Right forelimb (tissue), 1 donor: Measurements from ENCODE around the gene TGFA.
"Not testable (repeated sequence)": the region's sequence is repeated elsewhere in the genome, so short reads cannot be mapped to it uniquely, and the experiment has no call there.

ENCODE experiments used
- DNase-seq: peaks from one replicate; pipeline ENCODE4 v3.0.0-alpha.2; 2018

The TGFA gene

DNA sequence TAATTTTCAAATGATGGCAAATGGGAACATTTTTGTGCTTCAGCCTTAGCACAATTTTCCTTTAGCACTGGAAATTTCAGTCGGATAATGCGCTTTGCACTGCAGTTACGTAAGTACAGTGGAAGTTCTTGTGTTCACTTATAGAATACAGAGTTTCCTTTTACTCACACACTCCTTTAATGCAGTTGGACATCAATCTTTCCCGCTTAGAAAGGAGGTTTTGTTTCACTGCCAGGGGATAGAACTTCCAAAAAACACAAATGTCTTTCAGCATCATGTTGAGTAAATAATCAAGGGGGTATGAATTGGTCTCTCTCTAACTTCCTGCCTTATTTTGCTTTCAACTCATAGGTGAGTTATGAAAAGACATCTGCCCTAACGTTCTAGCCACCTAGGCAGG, 63.2 kb downstream of the TGFA start:
- no peak for DNase-seq

DNA sequence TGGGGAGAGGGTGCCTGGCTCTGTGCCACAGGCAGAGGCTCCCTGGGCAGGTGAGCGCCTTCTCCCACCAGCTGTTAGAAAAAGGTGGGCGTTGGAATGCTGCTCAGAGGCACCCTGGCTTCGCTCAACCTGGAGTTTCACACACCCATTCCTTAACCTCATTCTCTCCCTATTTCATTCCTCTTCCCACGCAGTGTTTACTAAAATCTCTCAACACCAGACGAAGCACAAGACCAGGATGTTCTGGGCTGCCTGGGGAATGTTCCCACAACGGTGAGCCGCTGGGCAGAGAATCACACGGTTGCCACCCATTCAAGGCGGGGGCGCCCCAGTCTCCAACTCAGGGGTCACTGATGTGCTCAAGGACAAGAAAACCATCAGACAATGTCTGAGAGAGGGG, 64.5 kb downstream of the TGFA start:
- DNase-seq: no peak

GRCh38 chr2:70484086-70484485, 69.5 kb downstream of the TGFA start:
- no peak for DNase-seq

DNA sequence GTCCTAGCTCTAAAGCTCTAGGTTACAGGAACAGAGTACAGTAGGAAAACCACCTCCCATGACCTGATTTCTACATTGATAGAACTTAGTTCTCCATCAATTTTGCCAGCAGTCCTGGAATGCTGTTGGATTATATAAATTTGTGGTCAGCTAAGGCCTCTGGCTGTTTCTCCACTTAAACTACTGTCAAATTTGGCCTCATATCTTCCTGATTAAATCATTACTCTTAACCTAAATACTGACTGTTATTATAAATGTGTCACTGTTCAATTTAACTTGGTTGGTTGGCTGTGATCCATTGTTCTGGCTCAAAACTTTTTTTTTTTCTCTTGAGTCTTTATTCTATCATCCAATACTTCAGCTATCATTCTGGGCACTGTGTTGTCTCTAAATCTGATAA, 71.2 kb downstream of the TGFA start:
- DNase-seq: no peak

DNA sequence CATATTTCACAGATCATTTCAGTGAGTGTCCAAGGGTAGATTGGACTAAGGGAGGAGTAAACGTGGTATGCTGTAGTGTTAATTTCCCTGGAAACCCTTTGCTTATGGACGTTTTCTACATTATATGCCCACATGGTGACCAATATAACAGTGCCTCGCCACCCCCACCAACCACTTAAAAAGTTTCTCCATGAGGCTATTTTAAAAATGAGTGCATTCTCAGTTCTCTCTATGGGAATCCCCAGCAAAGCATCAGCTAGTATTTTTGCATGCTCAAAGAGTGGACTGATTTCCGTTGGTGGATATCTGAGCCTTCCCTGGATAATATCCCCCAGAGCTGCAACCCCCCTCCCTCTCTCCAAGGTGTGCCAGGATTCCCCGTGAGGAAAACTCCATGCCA, 73.2 kb downstream of the TGFA start:
- DNase-seq: no peak

- DNase-seq: no peak
Observed at GRCh38 chr2:70479816-70480215, 73.8 kb downstream of the TGFA start.

GRCh38 chr2:70477441-70477844, 76.2 kb downstream of the TGFA start:
- DNase-seq: no peak

GRCh38 chr2:70475266-70475665, 78.4 kb downstream of the TGFA start:
- DNase-seq: peak; percentile 2

GRCh38 chr2:70474256-70474848, 79.3 kb downstream of the TGFA start:
- DNase-seq: peak; percentile 5

- DNase-seq: peak; percentile 29
Observed at GRCh38 chr2:70473101-70473722, 80.4 kb downstream of the TGFA start.

GRCh38 chr2:70472221-70472890, 81.3 kb downstream of the TGFA start:
- no peak for DNase-seq

- DNase-seq: no peak
Observed at GRCh38 chr2:70471129-70471528, 82.5 kb downstream of the TGFA start.

DNA sequence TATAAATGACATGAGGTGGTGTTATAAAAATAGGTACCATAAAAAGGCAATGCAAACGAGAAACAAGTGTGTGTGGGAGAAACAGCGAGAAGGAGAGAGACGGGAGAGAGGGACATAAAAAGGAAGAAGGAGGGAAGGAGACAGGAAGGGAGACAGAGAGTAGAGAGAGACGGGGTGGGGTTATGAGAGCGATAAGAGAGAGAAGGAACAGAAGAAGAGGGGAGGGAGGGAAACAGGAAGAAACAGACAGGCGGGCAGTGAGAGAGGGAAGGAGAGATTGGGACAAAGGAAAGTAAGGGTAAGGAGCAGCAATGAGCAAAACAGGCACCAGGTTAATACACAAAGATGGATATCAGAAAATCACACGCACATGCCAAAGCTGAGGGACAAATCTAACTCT, 83.7 kb downstream of the TGFA start:
- no peak for DNase-seq

DNA sequence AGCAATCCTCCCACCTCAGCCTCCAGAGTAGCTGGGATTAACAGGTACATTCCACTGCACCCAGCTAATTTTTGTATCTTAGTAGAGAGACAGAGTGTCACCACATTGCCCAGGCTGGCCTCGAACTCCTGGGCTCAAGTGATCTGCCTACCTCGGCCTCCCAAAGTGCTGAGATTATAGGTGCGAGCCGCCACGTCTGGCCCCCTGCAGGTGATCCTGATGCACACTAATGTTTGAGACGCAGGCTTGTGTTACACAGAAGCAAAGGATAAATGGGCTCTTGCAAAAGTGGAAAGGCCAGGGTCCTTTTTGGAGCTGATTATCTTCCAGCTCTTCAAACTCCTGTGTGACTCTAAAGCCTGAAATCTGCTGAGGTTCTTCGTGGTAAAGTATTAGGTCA, 84.2 kb downstream of the TGFA start:
- DNase-seq: no peak

DNA sequence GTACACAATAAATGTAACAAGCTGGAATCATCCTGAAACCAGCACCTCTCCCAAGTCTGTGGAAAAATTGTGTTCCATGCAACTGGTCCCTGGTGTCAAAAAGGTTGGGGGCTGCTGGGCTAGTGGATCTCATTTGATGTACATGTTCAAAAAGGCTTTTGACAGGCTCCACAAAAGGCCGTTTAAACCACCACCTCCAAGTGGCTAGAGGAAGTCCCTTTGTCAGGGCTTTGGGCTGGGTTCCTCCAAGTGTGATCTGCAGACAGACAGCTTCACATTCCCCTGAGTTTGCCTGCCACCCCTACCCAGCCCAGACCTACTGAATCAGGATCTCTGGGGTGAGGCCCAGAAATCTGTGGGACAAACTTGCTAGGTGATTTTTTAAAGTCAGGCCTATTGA, 84.7 kb downstream of the TGFA start:
- peak; percentile 34 for DNase-seq

- peak; percentile 15 for DNase-seq
Observed at GRCh38 chr2:70467831-70468779, 85.5 kb downstream of the TGFA start.

DNA sequence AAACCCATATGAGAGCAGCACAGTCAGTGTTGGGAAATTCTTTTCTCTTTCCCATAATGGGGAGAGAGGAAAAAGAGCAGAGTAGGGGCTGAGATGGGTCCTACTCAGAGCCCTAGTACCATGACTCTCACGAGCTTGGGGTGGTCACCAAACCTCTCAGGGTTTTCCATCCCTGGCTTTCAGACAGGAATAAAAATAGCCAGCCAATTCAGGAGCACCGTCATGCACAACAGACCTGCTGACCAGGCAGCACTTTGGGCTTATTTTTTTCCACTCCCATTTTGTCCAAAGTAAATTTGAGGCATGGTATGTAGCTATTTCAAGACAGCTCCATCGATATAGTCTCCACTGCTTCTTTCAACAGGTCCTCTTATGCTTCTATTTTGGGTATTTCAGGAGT, 86.4 kb downstream of the TGFA start:
- DNase-seq: peak; percentile 33

DNA sequence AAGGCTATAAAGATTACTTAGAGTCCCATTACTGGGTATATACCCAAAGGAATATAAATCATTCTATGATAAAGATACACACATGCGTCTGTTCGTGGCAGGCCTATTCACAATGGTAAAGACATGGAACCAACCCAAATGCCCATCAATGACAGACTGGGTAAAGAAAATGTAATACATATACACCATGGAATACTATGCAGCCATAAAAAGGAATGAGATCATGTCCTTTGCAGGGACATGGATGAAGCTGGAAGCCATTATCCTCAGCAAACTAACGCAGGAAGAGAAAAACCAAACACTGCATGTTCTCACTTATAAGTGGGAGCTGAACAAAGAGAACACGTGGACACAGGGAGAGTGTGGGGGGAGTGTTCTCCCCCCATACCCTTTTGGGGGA, 87.0 kb downstream of the TGFA start:
- not testable (repeated sequence) for DNase-seq

DNA sequence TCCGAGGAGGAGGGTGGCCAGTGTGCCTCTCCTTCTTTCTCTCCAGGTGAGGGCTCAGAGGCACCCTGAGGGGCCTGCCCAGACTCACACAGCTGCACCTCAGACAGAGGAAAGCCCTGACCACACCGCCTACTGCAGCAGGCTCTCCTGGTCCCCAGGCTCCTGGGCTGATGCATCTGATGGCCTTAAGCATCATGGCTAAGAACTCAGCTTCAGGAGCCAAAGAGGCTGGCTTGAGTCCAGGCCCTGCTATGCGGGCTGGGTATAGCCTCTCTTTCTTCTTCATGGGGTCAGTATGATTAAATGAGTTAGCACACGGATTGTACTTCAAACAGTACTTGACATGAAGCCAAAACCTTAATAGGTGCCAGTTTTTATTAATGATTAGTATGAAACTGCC, 89.6 kb downstream of the TGFA start:
- peak; percentile 21 for DNase-seq

DNA sequence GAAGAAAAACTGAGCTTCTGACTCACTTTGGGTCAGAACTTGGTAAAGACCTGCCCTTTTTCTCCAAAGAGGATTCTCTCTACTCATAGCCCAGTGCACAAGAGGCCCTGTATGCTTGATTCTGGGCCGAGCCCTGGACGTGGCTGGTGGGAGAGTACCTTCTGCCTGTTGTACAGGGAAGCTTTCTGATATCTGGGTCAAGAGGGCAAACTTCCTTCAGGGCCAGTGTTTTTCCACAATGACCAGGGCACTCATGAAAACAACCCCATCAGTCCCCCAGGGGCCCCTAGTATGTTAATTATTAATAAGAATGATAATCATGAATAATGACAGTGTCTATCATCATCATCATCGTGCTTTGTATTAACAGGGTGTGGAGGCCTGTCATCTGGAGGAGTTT, 90.0 kb downstream of the TGFA start:
- peak; percentile 35 for DNase-seq

GRCh38 chr2:70461981-70462876, 91.4 kb downstream of the TGFA start:
- peak; percentile 23 for DNase-seq

DNA sequence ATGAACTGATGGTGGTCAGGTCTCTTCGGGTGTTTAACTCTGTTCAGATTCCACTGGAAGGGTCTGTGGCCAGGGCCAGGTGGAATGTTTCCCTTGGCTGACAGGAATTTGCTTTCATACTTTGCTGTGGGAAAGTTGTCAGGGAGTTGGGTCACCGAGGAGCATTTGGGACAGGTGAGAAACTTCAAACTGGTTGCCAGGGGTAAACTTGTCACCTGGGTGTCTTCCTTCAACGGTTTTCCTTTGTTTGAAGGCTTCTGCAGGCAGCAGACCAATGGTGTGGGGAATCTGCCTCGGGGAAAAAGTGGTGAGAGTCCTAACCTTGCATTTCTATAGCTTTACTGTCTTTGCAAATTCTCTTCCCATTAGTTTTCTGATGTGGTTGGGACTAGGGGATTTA, 92.2 kb downstream of the TGFA start:
- DNase-seq: peak; percentile 36
